MM.1S (cell line): Measurements from ENCODE around the gene CD48.

Source experiments
- CTCF ChIP-seq: fragments of 300-600 bp; sonication (generic); IDR thresholded peaks from 2 replicates; pipeline ENCODE4 v1.5.1; 2016; ENCODE audit warnings: antibody characterized with exemption, low read length, mixed read lengths
- EZH2phosphoT487 ChIP-seq: fragments of 300-600 bp; sonication (generic); IDR thresholded peaks from 2 replicates; pipeline ENCODE4 v1.6.1; 2018; ENCODE audit warnings: antibody characterized with exemption, low read length

DNA sequence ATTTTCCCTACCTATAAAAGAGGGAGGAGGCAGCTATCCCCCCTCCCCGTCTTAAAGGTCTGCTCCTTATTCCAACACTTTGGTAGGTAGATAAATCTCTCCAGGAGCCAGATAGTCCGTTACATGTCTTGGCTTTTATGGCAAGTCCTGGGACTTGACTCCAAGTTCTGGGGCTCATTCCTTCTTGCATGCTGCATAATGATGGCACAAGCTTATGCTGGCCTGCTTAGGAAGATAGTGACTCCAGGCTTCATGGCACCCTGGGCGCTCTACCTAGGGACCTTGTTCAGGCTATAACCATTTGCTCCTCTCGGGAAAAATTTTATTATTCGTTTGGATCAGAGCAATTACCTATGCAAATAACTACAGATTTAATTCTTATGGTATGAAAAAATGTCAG, 68.5 kb downstream of the CD48 start:
- TF ChIP-seq EZH2phosphoT487 (no peak), CTCF (no peak)
